DND-41 (cell line): ENCODE results near the gene RUFY2.

Experiments used
- EZH2 ChIP-seq: IDR thresholded peaks from 3 replicates; pipeline ENCODE4 v1.6.1; 2012; ENCODE audit warnings: borderline replicate concordance, low read depth, mild to moderate bottlenecking, moderate library complexity, low read length, inconsistent platforms; ENCODE audit not compliant: severe bottlenecking
- TF ChIP-seq, protein P1 (sequence below): IDR thresholded peaks from 2 replicates; pipeline ENCODE4 v1.5.1; 2012; ENCODE audit warnings: borderline replicate concordance, low read length, moderate library complexity, mild to moderate bottlenecking; ENCODE audit not compliant: poor library complexity, severe bottlenecking; ENCODE audit errors: extremely low read depth

DNA sequence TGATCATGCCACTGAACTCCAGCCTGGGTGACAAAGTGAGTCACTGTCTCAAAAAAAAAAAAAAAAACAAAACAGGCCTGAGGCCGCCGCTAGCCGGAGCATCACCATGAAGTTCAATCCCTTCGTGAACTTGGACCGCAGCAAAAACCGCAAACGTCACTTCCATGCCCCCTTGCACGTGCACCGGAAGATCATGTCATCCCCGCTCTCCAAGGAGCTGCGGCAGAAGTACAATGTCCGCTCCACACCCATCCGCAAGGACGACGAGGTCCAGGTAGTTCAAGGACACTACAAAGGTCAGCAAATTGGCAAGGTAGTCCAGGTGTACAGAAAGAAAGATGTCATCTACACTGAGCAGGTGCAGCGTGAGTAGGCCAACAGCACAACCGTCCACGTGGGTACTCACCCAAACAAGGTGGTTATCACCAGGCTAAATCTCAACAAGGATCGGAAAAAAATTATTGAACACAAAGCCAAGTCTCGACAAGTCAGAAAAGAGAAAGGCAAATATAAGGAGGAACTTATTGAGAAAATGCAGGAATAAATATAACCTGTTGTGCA lies 17.5 kb upstream of the RUFY2 start:
- TF ChIP-seq EZH2 = no peak
- TF ChIP-seq, protein P1, sequence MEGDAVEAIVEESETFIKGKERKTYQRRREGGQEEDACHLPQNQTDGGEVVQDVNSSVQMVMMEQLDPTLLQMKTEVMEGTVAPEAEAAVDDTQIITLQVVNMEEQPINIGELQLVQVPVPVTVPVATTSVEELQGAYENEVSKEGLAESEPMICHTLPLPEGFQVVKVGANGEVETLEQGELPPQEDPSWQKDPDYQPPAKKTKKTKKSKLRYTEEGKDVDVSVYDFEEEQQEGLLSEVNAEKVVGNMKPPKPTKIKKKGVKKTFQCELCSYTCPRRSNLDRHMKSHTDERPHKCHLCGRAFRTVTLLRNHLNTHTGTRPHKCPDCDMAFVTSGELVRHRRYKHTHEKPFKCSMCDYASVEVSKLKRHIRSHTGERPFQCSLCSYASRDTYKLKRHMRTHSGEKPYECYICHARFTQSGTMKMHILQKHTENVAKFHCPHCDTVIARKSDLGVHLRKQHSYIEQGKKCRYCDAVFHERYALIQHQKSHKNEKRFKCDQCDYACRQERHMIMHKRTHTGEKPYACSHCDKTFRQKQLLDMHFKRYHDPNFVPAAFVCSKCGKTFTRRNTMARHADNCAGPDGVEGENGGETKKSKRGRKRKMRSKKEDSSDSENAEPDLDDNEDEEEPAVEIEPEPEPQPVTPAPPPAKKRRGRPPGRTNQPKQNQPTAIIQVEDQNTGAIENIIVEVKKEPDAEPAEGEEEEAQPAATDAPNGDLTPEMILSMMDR = no peak
